ENCODE data around the gene ZNF335.
"Not testable (repeated sequence)": the region's sequence is repeated elsewhere in the genome, so short reads cannot be mapped to it uniquely, and the experiment has no call there.

Gene ZNF335

GRCh38 chr20:45908084-45908483 is 63.9 kb downstream of the ZNF335 start:
- TF ChIP-seq CTCF (IDR thresholded peaks at IDR 0.05) (no peak), ZFX (IDR thresholded peaks at IDR 0.05; ENCODE audit: borderline replicate concordance) (no peak)
- H3K27ac ChIP-seq = no peak overlapping the region

GRCh38 chr20:45907219-45907948 is 64.6 kb downstream of the ZNF335 start:
- H3K27ac ChIP-seq = no peak overlapping the region
- TF ChIP-seq ZFX (IDR thresholded peaks at IDR 0.05; ENCODE audit: borderline replicate concordance) = no peak
- no peak for TF ChIP-seq CTCF (IDR thresholded peaks at IDR 0.05)

- H3K27ac ChIP-seq = no peak overlapping the region
- no peak for TF ChIP-seq ZFX (IDR thresholded peaks at IDR 0.05; ENCODE audit: borderline replicate concordance)
- no peak for TF ChIP-seq CTCF (IDR thresholded peaks at IDR 0.05)
Measured at GRCh38 chr20:45905505-45906079, 66.4 kb downstream of the ZNF335 start.

- no peak for TF ChIP-seq CTCF (IDR thresholded peaks at IDR 0.05)
- no peak for TF ChIP-seq ZFX (IDR thresholded peaks at IDR 0.05; ENCODE audit: borderline replicate concordance)
- H3K27ac ChIP-seq = no peak overlapping the region
Measured at GRCh38 chr20:45904583-45905504, 67.2 kb downstream of the ZNF335 start.

DNA sequence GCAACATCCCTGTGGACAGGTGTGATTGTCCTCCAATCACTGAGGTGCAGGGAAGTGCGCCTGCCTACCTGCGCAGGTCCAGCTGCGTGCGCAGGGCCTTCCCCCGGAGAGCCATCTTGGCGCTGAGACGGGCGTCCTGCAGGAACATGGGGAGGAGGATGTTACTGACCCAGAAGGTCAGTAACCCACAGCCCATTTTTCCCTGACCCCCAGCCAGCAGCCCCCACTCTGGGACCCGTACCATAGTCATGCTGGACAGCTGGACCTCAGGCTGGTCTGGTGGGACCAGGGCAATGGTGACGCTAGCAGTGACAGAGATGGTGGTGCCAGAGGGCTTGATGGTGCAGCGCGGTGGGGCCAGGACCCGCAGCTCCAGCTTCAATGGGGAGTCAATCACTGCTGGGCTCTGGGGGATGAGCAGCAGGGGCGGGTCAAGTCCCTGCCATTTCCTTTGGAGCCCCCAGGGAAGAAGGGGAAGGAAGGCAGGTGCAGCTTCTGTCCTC is 69.8 kb downstream of the ZNF335 start:
- no peak overlapping the region for H3K27ac ChIP-seq
- TF ChIP-seq ZFX (IDR thresholded peaks at IDR 0.05; ENCODE audit: borderline replicate concordance) (no peak), CTCF (IDR thresholded peaks at IDR 0.05) (no peak)

- not testable (repeated sequence) for H3K27ac ChIP-seq
Measured at GRCh38 chr20:45901332-45901731, 70.7 kb downstream of the ZNF335 start.

DNA sequence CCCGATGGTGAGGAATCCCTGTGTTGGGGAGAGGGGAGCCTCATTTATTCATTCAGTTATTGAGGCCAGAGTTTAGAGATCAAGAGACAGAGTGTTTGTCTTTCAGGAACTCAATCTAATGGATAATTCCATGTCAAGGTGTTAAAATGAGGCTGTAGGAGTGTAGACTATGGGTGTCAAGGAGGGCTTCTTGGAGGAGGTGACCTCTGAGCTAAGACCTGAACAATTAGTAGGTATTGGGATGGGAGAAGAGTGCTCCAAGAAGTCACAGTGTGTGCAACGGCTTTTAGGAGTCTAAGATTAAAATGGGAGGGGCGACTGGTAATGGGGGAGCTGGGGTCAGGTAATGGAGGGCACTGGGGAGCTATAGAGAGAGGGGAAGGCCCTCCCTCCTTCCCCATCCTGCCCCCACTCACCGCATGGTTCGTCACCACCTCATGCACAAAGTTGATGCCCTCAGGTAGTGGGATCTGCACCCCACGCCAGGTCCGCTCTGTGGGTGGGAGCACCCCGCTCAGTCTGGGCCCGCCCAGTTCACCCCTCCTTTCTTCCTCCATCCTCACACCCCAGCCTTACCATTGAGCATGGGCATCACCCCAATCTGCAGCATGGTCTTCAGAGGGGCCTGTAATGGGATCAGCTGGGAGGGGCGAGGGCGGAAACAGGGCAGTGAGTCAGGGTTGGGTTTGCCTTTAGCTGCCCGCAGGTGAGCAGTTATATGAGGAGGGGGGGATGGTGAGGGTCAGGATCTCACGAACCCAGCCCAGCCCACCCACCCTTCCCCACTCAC is 72.8 kb downstream of the ZNF335 start:
- no peak for TF ChIP-seq CTCF (IDR thresholded peaks at IDR 0.05)
- TF ChIP-seq ZFX (IDR thresholded peaks at IDR 0.05; ENCODE audit: borderline replicate concordance) = no peak
- no peak overlapping the region for H3K27ac ChIP-seq
